ENCODE data around the gene SV2A.
"Not testable (repeated sequence)": the region's sequence is repeated elsewhere in the genome, so short reads cannot be mapped to it uniquely, and the experiment has no call there.

The SV2A gene

GRCh38 chr1:149927563-149928400 is 10.1 kb upstream of the SV2A start, which contains the start of gene SF3B4:
SF3B4 (minus strand) TSS chr1:149927803; CDS start chr1:149927759, 44 bp downstream.
- DNase-seq (ENCODE audit: low read depth): peak; percentile 91

GRCh38 chr1:149927056-149927562 is 9.5 kb upstream of the SV2A start:
- DNase-seq (ENCODE audit: low read depth): no peak

DNA sequence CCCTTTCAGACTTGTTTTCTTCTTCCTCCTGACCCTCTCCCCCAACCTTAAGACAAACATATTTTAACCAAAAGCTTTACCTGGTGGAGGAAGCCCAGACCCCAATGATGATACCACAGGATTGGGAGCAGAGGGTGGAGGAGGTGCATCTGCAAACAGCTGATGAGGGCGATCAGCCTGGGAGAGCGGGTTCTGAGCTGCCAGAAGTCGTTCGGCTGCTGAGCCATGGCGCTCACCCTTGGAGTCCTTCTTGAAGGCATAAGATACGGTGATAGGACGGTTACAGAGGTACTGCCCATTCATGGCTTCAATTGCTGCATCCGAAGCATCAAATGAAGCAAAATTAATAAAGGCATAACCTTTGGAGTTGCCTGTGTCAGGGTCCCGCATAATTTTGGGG is 8.7 kb upstream of the SV2A start:
- no peak for DNase-seq (ENCODE audit: low read depth)

GRCh38 chr1:149925751-149926150 is 8.1 kb upstream of the SV2A start:
- no peak for DNase-seq (ENCODE audit: low read depth)

DNA sequence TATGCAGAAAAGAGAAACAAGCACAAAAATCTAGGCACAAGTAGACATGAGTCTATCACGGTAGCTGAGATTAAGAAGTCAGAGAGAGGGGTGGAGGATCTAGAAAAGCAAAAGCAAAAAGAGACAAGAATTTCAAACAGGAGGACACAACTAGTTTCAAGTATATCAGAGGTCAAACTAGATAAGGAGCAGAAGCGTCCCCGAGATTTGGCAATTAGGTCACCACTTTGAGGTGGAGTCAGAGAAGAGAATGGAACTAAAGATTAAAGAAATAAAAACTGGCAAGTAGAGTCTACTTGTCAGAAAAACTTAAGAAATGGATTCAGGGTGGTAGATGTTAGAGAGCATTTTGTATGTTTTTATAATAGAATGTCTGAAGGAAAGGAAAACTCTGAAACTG is 7.7 kb upstream of the SV2A start:
- DNase-seq (ENCODE audit: low read depth): no peak

GRCh38 chr1:149923626-149924025 is 6.0 kb upstream of the SV2A start:
- no peak for DNase-seq (ENCODE audit: low read depth)

DNA sequence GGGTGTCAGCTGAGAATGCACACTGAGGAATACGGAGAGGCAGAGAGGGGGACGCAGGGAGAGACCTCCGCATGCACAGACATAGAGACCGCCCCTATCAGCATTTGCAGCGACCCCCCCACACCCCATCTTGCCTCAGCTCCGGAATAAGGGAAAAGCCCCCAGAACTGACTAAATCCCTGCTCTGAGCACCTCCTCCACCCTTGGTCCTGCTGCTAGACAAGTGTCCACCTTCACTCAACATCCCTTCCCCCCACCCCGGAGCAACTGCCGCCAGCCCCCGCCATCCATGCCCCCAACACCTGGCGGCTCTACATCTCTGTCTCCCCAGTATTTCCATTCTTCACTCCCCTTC is 769 bp downstream of the SV2A start:
- no peak for DNase-seq (ENCODE audit: low read depth)

DNA sequence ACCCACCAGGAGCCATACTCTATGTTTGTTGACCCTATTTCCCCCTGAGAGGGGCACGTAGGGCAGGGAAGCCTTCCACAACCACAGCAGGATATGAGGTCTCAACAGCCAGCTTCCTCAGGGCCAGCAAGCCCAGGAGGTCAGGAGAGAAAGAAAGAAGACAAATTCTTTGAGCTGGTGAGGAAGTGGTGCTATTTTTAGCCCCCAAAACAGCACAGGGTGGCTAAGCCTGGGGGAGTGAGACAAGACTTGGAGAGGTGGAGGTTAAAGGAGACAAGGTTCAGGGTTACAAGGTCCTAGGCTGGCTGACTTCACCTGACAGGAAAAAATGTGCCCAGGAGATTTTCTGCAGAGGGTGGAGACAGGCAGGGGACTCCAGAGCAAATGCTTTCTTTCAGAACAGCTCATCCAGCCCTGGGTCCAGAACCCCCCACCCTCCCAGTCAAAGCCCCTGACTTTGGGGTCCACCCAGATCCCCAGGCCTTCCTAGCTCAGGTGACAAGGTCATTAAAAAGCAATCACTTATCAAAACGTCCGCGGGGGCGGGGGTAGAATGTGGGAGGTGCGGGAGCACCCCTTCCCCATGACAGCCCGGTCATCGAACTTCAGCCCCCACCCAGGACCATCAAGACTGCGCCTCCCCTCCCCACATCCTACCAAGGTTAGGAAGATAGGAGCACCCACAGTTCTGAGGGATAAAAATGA is 1.3 kb downstream of the SV2A start:
- DNase-seq (ENCODE audit: low read depth): no peak

DNA sequence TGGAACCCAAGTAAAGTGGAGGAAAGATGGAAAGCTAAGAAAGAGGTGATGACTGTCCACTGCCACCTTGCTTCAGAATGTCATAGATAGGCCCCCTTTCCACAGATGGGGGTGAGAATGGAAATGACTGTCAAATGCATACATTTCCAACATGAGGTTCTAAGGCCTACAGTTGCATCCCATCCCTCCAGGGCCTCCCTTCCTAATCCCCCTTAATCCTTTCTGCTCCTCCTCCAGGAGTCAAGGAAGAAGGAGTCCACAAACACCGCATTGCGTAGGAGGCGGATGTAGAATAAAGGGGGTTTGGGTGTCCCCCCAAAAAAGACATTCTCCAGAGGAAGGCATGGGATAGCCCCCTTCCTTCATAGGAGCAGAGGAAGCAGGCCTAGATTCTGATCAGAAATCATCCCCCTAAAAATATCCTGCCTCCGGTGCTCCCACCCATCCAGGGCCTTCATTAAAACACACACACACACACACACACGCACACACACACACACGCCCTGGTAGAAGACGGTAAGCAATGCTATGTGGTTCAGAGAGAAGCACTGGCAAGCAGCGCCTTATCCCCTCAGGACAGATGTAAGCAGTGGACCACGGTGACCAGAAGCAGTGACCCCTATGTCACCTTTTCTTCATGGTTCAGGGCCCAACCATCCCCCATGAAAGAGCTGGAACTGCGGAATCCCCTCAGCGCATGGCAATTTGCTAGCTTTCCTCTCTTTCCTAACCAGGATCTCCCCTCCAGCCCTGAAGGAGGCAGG is 2.0 kb downstream of the SV2A start:
- DNase-seq (ENCODE audit: low read depth): no peak

DNA sequence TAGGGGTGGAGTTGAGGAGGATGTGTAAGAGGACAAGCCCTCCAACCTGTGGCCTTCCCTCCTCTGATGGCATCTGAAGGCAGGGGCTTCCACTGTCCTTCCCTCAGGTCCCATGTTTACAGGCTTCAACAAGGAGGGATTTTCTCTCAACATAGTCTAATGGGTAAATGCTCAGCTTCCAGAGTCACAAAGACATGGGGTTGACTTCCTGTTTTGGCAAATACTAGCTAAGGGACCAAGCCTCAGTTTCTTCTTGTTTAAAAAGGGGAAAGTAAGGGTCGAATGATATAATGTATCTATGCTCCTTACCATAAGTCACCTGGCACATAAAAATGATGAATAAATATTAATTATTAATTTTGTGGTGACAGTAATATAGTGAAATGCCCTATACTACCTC is 3.1 kb downstream of the SV2A start:
- DNase-seq (ENCODE audit: low read depth): no peak

DNA sequence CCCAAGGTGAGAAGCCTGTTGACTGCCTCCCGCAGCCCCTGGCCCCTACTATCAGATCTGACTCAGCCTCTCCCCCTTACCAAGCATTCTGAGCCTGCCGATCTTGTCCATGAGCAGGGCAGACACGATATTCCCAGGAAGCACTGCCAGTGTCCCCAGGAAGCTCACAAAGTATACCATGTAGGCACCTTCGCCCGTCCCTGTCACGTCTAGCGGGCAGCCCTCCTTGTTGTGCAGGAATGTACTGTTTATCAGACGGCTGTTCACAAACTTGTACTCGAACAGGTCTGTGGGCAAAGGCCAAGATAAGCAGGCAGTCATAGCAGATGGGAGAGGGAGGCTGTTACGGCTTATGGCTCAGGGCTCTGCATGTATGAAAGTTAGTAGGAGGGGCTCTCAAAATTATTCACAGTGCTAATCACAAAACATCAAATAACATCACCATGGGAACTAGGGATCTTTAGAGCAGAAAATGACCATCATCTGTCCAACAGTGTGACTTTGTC is 11.0 kb downstream of the SV2A start:
- DNase-seq (ENCODE audit: low read depth): no peak

DNA sequence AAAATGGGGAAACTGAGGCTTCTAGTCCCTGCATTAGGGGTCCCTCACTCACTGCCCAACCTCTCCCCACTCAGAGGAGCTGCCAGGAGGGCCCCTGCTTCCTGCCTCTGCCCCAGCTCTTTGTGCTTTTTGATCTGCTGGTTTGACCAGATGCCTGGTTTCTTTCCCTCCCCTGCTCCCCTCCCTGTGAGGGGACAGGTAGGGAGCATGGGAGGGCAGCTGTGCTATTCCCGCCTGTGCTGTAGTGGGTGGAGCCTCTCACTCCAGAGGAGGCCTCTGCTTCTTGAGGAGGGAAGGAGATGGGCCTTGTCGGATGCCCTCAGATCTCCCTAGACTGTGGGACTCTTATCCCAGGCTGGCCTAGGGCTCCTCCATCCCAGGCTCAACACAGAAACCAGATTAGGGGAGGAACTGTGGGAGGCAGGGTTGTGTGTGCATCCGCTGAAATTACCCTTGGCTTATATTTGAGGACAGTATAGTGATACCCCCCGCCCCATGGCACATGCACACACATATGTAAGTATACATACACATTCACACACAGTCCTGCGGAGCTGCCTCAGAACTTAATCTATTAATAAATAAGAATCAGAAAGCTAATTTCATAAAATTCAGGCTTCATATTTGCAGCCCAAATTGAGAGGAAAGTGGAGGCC is 13.7 kb downstream of the SV2A start:
- no peak for DNase-seq (ENCODE audit: low read depth)

GRCh38 chr1:149899460-149900284 is 18.0 kb downstream of the SV2A start, which contains the start of gene BOLA1:
BOLA1 (plus strand) TSS chr1:149899568; CDS start chr1:149900060, 492 bp downstream.
- DNase-seq (ENCODE audit: low read depth): peak; percentile 69

GRCh38 chr1:149896575-149896974 is 21.1 kb downstream of the SV2A start:
- DNase-seq (ENCODE audit: low read depth): no peak

GRCh38 chr1:149888999-149889289 is 28.7 kb downstream of the SV2A start:
- no peak for DNase-seq (ENCODE audit: low read depth)

DNA sequence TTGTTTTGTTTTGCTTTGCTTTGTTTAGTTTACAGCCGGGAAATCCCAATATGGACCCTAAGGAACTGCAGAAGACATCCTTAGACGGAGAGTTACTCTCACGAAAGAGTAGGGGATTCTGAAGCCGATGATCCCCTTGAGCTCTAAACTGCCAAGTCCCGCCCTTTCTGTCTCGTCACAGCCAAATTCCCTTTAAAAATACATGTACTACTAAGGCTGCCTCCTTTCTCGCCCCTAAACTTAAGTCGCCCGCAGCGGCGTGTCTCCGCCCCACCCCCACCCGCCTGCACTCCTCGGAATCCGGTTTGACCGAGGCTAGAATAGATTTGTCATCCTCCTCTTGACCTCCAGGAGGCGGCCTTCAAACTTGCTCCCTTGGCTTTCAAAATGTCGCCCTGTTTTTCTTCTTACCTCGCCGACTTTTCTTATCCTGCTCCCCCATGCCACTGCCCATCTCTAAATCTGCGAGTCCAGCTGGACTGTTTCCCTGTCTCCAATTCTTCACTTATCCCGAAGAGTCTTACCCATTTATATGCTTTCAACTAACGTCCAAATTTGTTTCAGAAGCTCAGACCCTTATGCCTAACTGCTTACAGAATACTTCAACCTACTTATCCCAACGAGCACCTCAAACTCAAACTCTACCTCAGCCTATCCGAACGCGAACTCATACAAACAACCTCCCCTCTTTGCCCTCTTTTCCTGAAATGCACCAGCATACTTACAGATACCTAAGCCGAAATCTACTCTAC is 29.2 kb downstream of the SV2A start:
- peak; percentile 54 for DNase-seq (ENCODE audit: low read depth)

- peak; percentile 77 for DNase-seq (ENCODE audit: low read depth)
Measured at GRCh38 chr1:149887456-149888246, 30.0 kb downstream of the SV2A start.

DNA sequence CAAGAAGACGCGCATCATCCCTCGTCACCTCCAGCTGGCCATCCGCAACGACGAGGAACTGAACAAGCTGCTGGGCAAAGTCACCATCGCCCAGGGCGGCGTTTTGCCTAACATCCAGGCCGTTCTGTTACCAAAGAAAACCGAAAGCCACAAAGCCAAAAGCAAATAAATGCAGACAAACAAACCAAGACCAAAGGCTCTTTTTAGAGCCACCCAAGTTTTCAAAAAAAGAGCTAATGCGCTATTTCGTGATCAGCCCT is 30.5 kb downstream of the SV2A start:
- not testable (repeated sequence) for DNase-seq (ENCODE audit: low read depth)

DNA sequence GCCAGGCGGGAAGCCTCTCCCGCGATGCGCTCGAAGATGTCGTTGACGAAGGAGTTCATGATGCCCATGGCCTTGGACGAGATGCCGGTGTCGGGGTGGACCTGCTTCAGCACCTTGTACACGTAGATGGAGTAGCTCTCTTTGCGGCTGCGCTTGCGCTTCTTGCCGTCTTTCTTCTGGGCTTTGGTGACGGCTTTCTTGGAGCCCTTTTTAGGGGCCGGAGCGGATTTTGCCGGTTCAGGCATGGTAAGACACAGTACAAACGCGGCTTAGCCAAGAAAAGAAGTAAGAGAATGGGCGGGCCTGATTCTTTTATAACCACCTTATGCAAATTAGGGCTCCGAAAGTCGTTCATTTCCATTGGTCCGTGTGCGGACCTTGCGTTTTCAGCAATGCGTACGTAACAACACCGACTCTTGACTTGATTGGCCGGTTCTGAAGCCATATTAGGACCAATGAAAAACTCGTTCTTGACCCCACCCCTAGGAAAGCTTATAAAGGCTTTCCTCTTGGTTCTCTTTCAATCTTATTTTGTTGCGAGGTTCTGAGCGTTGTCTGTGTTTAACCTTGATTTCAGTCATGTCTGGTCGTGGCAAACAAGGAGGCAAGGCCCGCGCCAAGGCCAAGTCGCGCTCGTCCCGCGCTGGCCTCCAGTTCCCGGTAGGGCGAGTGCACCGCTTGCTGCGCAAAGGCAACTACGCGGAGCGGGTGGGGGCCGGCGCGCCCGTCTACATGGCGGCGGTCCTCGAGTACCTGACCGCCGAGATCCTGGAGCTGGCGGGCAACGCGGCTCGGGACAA is 31.0 kb downstream of the SV2A start:
- DNase-seq (ENCODE audit: low read depth): peak; percentile 82
